ENCODE measurements around the gene PTGIS.

Gene PTGIS

DNA sequence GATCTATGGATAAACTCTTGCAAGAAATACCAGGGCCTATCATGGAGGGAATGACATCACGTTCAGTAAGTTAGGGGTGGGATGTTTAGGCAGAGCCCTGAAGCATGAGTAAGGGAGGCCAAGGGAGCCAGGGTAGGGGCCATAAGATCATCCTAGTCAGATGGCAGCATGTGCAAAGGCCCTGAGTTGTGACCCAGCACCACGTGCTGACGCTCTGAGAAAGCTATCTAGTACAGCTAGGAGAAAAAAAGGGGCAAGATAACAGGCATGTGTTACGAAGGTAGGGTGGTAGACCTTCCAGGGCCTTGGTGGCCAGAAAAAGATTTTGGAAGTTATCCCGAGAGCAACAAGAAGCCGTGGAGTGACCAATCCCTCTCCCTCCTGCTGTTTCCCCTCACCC lies 107.8 kb downstream of the PTGIS start:
- Histone ChIP-seq H3K27me3 (replicated peaks) (peaks cover 2% of the 10 kb centered on the region), H3K27ac (no peak overlapping the region), H3K4me3 (ENCODE audit: low read depth, low read length) (no peak overlapping the region), H3K36me3 (replicated peaks) (no peaks in the 10 kb centered on the region)
- in situ Hi-C loops (cut with HindIII; ENCODE audit: low pct_ligation_motif_present, low sequenced_read_pairs): no loop called here
- DNase-seq: no peak
- TF ChIP-seq, protein P1, sequence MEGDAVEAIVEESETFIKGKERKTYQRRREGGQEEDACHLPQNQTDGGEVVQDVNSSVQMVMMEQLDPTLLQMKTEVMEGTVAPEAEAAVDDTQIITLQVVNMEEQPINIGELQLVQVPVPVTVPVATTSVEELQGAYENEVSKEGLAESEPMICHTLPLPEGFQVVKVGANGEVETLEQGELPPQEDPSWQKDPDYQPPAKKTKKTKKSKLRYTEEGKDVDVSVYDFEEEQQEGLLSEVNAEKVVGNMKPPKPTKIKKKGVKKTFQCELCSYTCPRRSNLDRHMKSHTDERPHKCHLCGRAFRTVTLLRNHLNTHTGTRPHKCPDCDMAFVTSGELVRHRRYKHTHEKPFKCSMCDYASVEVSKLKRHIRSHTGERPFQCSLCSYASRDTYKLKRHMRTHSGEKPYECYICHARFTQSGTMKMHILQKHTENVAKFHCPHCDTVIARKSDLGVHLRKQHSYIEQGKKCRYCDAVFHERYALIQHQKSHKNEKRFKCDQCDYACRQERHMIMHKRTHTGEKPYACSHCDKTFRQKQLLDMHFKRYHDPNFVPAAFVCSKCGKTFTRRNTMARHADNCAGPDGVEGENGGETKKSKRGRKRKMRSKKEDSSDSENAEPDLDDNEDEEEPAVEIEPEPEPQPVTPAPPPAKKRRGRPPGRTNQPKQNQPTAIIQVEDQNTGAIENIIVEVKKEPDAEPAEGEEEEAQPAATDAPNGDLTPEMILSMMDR (IDR thresholded peaks at IDR 0.05; ENCODE audit: low read depth, low read length, missing control alignments): no peak

DNA sequence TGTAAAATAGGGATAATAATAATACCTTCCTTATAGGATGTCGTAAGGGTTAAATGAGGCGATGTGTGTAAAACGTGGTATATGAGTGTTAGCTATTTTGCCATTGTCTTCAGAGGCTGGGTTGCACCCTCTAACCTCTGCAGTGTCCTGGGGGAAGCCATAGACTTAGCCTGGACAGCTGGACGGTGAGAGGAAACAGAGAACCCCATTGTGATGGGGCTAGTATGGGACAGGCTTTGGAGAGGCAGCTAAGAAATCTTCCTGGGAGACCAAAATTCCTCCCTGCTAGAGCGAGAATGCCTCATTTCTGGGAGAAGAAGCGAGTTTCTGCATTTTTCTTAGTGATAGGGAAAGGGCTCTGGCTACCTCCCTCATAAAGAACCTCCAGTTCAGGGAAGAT lies 108.3 kb downstream of the PTGIS start:
- Histone ChIP-seq H3K27me3 (replicated peaks) (peaks cover 2% of the 10 kb centered on the region), H3K27ac (no peak overlapping the region), H3K36me3 (replicated peaks) (no peaks in the 10 kb centered on the region), H3K4me3 (ENCODE audit: low read depth, low read length) (no peak overlapping the region)
- in situ Hi-C loops (cut with HindIII; ENCODE audit: low pct_ligation_motif_present, low sequenced_read_pairs): no loop called here
- no peak for DNase-seq
- TF ChIP-seq, protein P1 (IDR thresholded peaks at IDR 0.05; ENCODE audit: low read depth, low read length, missing control alignments): no peak

DNA sequence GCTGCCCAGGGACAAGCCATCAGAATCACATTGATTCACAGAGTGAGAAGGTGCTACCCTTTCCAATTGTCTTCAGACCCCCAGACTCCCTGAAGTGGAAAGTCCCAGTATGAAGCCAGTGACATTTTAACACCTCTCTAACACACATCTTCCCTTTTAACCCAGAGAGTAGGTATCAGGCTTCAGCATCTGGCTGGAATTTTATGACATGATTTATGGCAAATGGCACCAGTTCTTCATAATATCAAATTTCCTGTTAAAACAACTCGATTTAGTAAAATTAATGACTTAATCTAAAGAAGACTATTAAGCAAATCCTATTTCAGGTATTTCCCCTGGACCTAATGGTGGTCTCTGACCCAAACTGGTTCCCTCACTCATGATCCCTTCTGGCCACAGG lies 110.5 kb downstream of the PTGIS start:
- Histone ChIP-seq H3K27ac (no peak overlapping the region), H3K4me3 (ENCODE audit: low read depth, low read length) (no peak overlapping the region), H3K27me3 (replicated peaks) (peaks cover 2% of the 10 kb centered on the region), H3K36me3 (replicated peaks) (no peaks in the 10 kb centered on the region)
- TF ChIP-seq, protein P1 (IDR thresholded peaks at IDR 0.05; ENCODE audit: low read depth, low read length, missing control alignments): no peak
- DNase-seq: no peak
- in situ Hi-C loops (cut with HindIII; ENCODE audit: low pct_ligation_motif_present, low sequenced_read_pairs): no loop called here

DNA sequence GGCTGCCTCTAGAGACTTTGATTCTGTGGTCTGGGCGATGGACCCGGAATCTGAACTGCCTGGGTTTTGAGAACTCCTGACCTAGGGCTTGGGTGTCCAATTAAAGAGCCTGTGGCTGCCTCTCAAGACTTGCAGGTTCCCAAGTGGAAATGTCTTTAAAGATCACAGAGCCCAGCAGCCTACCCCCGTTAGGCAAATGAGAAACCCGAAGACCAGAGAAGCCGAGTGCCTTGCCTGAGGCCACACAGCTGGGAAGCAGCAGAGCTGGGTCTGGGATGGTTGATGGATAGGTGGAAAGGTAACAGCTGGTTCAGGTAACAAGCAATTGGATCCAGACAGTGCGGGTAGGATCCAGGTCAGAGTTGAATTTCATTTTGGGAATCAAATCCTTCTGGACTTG lies 111.3 kb downstream of the PTGIS start:
- Histone ChIP-seq H3K27ac (no peak overlapping the region), H3K36me3 (replicated peaks) (no peaks in the 10 kb centered on the region), H3K4me3 (ENCODE audit: low read depth, low read length) (no peak overlapping the region), H3K27me3 (replicated peaks) (peaks cover 2% of the 10 kb centered on the region)
- TF ChIP-seq, protein P1 (IDR thresholded peaks at IDR 0.05; ENCODE audit: low read depth, low read length, missing control alignments): no peak
- no peak for DNase-seq
- in situ Hi-C loops (cut with HindIII; ENCODE audit: low pct_ligation_motif_present, low sequenced_read_pairs): no loop called here

DNA sequence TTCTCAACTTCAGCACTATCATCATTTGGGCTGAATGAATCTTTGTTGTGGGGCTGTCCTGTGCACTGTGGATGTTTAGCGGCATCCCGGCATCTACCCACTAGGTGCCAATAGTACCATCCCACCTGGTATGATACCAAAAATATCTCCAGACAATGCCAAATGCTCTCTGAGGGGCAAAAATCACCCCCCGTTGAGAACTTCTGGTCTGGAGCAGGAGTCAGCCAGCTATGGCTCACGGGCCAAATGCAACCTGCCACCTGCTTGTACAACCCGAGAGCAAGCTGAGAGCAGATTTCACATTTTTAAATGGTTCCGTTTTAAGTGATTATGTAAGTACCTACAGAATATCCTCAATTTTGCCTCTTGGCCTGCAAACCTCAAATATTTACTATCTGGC lies 112.2 kb downstream of the PTGIS start:
- no peak for DNase-seq
- no peak overlapping the region for H3K27ac ChIP-seq
- no peak overlapping the region for H3K4me3 ChIP-seq (ENCODE audit: low read depth, low read length)
- TF ChIP-seq, protein P1 (IDR thresholded peaks at IDR 0.05; ENCODE audit: low read depth, low read length, missing control alignments): no peak
- in situ Hi-C loops (cut with HindIII; ENCODE audit: low pct_ligation_motif_present, low sequenced_read_pairs): no loop called here
- peaks cover 2% of the 10 kb centered on the region for H3K27me3 ChIP-seq (replicated peaks)
- H3K36me3 ChIP-seq (replicated peaks): no peaks in the 10 kb centered on the region
